Esophagus (tissue), 2 donors: ENCODE measurements around the gene KLF6. TPM values are rescaled to one million over a fixed set of nuclear protein-coding genes. Genes with fewer than 3 reads are reported as not detected.

Source experiments
- H3K27ac ChIP-seq, 2 donors: one replicate each; pipeline ENCODE4 v1.5.1; 2013; ENCODE audit warnings: low read depth in 2 of 2, mild to moderate bottlenecking in 2 of 2, inconsistent platforms in 1 of 2, low read length in 1 of 2, moderate library complexity in 1 of 2
- H3K27me3 ChIP-seq, 2 donors: one replicate each; pipeline ENCODE4 v1.6.1; 2013; ENCODE audit warnings: low read length in 2 of 2, control low read depth in 1 of 2, mild to moderate bottlenecking in 1 of 2; ENCODE audit not compliant: insufficient read depth in 2 of 2, control insufficient read depth in 1 of 2
- H3K36me3 ChIP-seq, 2 donors: one replicate each; pipeline ENCODE4 v1.6.1; 2013; ENCODE audit warnings: low read length in 1 of 2; ENCODE audit not compliant: control insufficient read depth in 2 of 2, insufficient read depth in 2 of 2
- H3K4me1 ChIP-seq, 2 donors: one replicate each; pipeline ENCODE4 v1.6.1; 2013; ENCODE audit warnings: low read length in 1 of 2; ENCODE audit not compliant: control insufficient read depth in 2 of 2, insufficient read depth in 2 of 2
- H3K4me3 ChIP-seq, 2 donors: one replicate each; pipeline ENCODE4 v1.5.1; 2013; ENCODE audit warnings: low read length in 2 of 2, mild to moderate bottlenecking in 2 of 2, low read depth in 1 of 2, moderate library complexity in 1 of 2
- H3K9me3 ChIP-seq, 2 donors: one replicate each; pipeline ENCODE4 v1.6.1; 2013; ENCODE audit warnings: mild to moderate bottlenecking in 2 of 2, low read depth in 1 of 2, low read length in 1 of 2, moderate library complexity in 1 of 2; ENCODE audit not compliant: control insufficient read depth in 2 of 2, insufficient read depth in 1 of 2
- WGBS, 2 donors: extraction: QIAGEN DNeasy Blood & Tissue Kit; methylation state at CpG; one replicate each; pipeline ENCODE4 v1.1.7; 2013; 5-methylcytosine and 5-hydroxymethylcytosine counted together
- polyA plus RNA-seq, 2 donors: library from polyadenylated mRNA; stranded (reverse); fragments of 200-250 nt; gene quantifications; one replicate each; pipeline ENCODE4 v1.2.3, GENCODE V29; 2013
- donor health status: healthy with polysubstance abuse.
- donor health status: Bipolar disorder and iron deficiency.

The KLF6 gene
- polyA plus RNA-seq, 2 donors = 41.6 to 44.7 TPM

DNA sequence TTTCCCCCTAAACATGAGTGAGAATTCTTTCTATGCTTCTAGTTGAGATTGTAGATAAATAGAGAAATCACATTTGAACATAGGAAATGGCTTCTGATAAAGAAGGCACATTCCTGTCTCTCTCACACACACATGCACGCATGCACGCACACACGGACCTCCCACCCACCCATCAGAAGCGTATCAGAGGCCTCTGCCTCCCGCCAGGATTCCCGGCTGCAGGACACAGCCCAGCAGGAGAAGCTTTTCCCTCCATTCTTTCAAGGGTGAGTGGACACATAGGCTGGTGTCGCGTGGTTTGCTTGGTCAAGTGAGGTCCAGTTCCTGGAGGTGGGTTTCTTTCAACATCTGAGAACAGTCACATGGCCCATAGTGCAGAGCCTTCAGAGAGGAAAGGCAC is 34.2 kb downstream of the KLF6 start:
- H3K4me1 ChIP-seq = peaks cover 0 to 8% of the 10 kb centered on the region in 2 donors
- H3K9me3 ChIP-seq = no peaks in the 10 kb centered on the region
- no peak overlapping the region for H3K4me3 ChIP-seq
- no peaks in the 10 kb centered on the region for H3K36me3 ChIP-seq
- WGBS, 2 donors = 94 to 97% methylated on average over 8 of the region's 8 CpGs
- H3K27me3 ChIP-seq = no peaks in the 10 kb centered on the region
- H3K27ac ChIP-seq = no peak overlapping the region

DNA sequence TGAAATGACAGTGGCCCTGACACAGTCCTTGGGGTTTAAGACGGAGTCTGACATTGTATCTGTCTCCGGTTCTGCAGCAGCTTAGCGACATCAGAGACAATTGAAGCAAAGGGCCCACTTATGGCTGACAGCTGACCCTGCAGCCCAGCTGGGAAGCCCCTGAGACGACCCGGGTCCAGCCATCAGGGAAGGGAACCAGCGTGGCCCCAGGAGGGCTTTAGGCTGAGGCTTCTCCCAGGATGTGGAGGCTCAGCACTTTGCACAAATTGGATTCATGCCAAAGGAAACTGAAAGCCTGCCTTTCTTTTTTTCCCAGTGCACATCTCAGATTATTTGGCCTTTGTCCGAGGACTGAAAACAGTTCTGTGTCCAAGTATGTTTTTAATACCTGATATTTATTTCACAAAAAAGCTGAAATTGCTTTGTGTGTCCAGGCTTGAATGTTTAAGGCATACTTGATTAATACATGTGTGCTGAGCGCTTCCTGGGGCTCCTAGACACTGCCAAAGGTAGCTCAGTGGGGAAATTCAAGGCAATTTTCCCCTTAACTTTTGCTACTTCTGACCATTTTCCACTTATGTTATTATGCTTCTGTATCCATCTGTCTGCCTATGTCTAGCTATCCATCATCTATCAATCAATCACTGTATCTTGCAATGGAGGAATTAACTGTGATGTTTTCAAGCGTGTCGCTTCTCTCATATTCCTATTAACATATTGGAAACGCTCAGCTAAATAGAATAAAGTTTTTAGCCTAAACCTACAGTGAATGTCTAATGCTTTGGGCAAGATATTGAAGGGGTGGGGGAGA is 34.8 kb downstream of the KLF6 start:
- Histone ChIP-seq H3K4me1 (peaks cover 0 to 8% of the 10 kb centered on the region in 2 donors), H3K27me3 (no peaks in the 10 kb centered on the region), H3K4me3 (no peak overlapping the region), H3K9me3 (no peaks in the 10 kb centered on the region), H3K27ac (peak overlapping the region; percentile 19 to 76), H3K36me3 (no peaks in the 10 kb centered on the region)
- WGBS, 2 donors = 59 to 60% methylated on average over 11 of the region's 11 CpGs

DNA sequence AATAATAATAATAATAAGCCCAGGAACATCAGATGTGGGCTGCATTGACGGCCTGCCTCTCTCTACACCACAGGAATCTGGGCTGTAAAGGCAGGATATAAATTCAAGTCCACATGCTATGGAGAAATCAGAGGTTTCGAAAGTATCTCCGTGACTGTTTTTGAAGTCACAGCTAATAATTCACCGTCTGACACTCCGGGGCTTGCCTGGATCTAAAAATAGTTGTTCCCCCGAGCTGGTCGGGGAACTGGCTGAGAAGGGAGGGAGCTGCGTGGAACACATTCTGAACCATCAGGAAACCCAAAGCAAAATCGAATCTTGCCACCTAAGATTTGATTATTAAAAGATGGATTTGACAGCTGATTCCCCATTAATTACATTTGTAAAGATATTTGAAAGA is 35.4 kb downstream of the KLF6 start:
- 21 to 36% methylated on average over 9 of the region's 9 CpGs for WGBS, 2 donors

DNA sequence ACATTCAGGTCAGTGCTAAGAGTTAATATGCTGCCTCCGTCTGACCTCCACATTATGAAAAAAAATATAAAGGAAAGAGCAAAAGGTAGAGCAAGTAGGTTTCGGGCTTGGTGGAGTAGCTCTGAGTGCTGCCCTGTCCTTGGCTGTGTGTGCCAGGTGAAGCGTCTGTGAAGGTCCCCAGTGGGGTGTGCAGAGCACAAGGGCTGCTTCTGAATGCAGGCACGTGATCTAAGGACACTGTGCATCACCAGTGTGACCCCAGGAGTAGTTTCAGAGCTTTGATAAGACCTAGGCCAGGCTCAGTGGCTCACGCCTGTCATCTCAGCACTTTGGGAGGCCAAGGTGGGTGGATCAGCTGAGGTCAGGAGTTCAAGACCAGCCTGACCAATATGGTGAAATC is 36.0 kb downstream of the KLF6 start:
- no peaks in the 10 kb centered on the region for H3K9me3 ChIP-seq
- peaks cover 2 to 4% of the 10 kb centered on the region in 2 donors for H3K4me1 ChIP-seq
- H3K4me3 ChIP-seq = no peak overlapping the region
- no peaks in the 10 kb centered on the region for H3K27me3 ChIP-seq
- WGBS, 2 donors = 90 to 92% methylated on average over 5 of the region's 5 CpGs
- H3K36me3 ChIP-seq = no peaks in the 10 kb centered on the region
- H3K27ac ChIP-seq = peak overlapping the region; percentile 0 to 53

More for the DNA sequence above, 35.4 kb downstream of the KLF6 start:
- no peaks in the 10 kb centered on the region for H3K27me3 ChIP-seq
- H3K9me3 ChIP-seq = no peaks in the 10 kb centered on the region
- peaks cover 0 to 4% of the 10 kb centered on the region in 2 donors for H3K4me1 ChIP-seq
- no peaks in the 10 kb centered on the region for H3K36me3 ChIP-seq
- peak overlapping the region in 1 of 2 donors; percentile 19 for H3K27ac ChIP-seq
- no peak overlapping the region for H3K4me3 ChIP-seq

DNA sequence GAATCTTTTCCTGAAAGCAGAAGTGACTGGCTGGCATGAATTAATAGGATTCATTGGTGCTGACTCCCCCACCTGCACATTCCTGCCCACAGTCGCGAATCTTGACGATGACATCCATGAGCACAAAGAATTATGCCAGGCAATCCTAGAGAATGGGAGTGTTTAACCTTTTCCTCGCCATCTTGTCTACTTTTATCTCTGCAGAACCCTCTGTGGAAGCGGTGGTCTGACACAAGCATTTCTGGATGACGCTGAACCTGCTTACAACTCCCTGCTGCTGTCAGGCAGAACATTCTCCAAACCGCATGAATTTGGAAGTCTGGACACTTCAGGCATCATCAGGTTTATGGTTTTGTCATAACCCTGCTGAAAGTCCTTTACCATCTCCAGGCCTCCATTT is 36.5 kb downstream of the KLF6 start:
- Histone ChIP-seq H3K9me3 (no peaks in the 10 kb centered on the region), H3K4me3 (no peak overlapping the region), H3K36me3 (no peaks in the 10 kb centered on the region), H3K27ac (peak overlapping the region; percentile 0 to 26), H3K4me1 (peaks cover 2 to 4% of the 10 kb centered on the region in 2 donors), H3K27me3 (no peaks in the 10 kb centered on the region)
- WGBS, 2 donors = 74% methylated on average over 7 of the region's 7 CpGs

DNA sequence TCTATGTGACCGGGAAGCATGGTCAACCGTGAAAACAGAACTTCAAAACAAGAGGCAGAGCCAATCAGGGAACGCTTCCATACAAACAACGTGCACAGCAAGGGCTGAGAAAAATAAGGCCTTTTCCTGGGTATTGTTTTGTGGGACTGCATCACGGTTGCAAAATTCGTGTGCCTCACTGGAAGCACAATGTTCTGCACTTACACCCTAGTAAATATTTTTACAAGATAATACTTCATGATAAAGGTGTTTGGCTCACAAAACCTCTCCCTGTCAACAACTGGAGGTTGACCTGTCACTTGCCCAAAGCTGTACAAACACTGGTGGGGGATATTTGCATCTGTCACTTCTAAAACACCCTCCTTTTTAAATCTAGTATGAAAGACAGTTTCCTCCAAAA is 37.0 kb downstream of the KLF6 start:
- no peaks in the 10 kb centered on the region for H3K27me3 ChIP-seq
- WGBS, 2 donors = 56 to 74% methylated on average over 6 of the region's 6 CpGs
- no peak overlapping the region for H3K4me3 ChIP-seq
- no peaks in the 10 kb centered on the region for H3K9me3 ChIP-seq
- no peaks in the 10 kb centered on the region for H3K36me3 ChIP-seq
- H3K27ac ChIP-seq = peak overlapping the region; percentile 20 to 76
- peaks cover 2 to 4% of the 10 kb centered on the region in 2 donors for H3K4me1 ChIP-seq

DNA sequence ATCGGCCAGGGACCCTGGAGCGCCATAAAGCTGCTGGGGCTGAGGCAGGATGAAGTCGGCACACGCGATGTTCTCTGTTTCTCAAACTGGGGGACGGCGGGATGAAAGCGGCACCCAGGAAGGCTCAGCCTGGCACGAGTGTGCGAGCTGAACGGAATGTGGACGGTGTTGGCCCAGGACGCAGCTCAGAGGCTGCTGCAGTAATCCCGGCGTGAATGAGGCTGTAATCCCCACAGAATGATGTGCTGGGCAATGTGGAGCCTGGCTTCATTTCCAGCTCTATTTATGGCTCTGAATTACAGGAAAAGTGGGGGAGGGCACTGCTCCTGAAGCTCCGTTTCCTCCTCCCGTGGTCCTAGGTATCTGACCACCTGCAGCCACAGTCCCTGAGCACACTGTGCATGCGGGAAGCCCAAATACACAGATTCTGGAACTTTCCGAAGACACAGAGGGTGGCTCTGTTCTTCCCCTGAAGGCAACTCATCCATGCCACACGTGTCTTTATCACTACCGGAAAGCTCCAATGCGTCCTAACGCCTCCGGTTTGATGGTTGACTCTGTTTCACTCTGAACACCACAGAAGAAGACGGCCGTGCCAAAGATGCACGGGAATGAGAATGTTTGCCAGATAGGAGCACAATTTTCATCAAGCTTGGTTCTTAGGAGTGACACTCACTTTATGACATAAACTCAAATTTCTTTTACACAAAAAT is 37.6 kb downstream of the KLF6 start:
- Histone ChIP-seq H3K27ac (peak overlapping the region; percentile 74 to 76), H3K9me3 (no peaks in the 10 kb centered on the region), H3K36me3 (no peaks in the 10 kb centered on the region), H3K4me1 (peaks cover 2 to 4% of the 10 kb centered on the region in 2 donors), H3K27me3 (no peaks in the 10 kb centered on the region), H3K4me3 (no peak overlapping the region)
- 75 to 85% methylated on average over 27 of the region's 27 CpGs for WGBS, 2 donors

DNA sequence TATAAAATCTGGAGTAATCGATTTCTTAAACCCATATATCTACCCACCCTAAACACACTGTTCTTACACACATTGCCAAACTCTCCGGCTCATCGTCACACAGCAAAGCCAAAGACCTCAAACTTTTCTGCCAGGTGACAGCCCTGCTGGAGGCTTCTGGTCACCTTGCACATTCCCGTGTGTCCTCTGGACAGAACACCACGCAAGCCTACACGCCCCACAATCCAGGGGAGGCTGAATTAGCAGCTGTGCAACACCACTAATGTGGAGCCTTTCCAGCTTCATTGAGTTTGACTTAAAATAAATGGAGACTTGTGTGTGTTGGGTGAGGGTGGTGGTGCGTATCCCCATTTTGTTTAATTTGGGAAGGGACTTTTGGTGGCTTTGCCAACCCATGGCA is 38.4 kb downstream of the KLF6 start:
- no peaks in the 10 kb centered on the region for H3K36me3 ChIP-seq
- WGBS, 2 donors = 91 to 95% methylated on average over 7 of the region's 7 CpGs
- no peaks in the 10 kb centered on the region for H3K27me3 ChIP-seq
- peak overlapping the region in 1 of 2 donors; percentile 76 for H3K27ac ChIP-seq
- H3K9me3 ChIP-seq = no peaks in the 10 kb centered on the region
- H3K4me3 ChIP-seq = no peak overlapping the region
- H3K4me1 ChIP-seq = peaks cover 2 to 4% of the 10 kb centered on the region in 2 donors

DNA sequence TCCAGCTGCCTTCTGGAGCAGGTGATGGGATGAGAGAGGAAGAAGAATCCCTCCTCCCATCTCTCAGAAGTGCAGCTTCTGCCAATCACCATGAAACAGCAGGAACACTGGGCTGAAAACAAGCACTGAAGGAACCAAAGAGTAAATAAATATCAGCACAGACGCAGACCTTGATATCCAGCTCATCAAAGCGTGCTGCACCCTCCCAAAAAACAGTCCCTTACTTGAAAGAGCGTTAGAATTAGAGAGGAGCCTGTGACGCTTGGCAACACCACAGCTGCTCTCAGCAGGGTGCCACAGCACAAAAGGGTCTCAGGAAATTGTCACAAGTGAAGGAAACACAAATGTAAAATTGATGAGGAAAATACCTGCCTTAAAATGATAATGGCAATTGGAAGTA is 39.5 kb downstream of the KLF6 start:
- Histone ChIP-seq H3K4me1 (peaks cover 2 to 4% of the 10 kb centered on the region in 2 donors), H3K27ac (no peak overlapping the region), H3K4me3 (no peak overlapping the region), H3K27me3 (no peaks in the 10 kb centered on the region), H3K9me3 (no peaks in the 10 kb centered on the region), H3K36me3 (no peaks in the 10 kb centered on the region)
- WGBS, 2 donors = 68 to 77% methylated on average over 4 of the region's 4 CpGs
